ENCODE measurements around the gene FAM32A. TPM values are rescaled to one million over a fixed set of nuclear protein-coding genes. Genes with fewer than 3 reads are reported as not detected.

FAM32A gene
- total RNA-seq, 1 experiment from 2014 or later, result 141 TPM

GRCh38 chr19:16191216-16191908, 6.2 kb downstream of the FAM32A start:
- Histone ChIP-seq H3K4me2 (ENCODE audit: low read length) (0 out of 2 replicates have a peak overlapping the region, but pooled peaks have one; percentile 3), H3K4me3 (ENCODE audit: low read length) (no peak overlapping the region), H2AFZ (ENCODE audit: low read length) (no peak overlapping the region), H3K79me2 (ENCODE audit: low read length) (peaks cover 18% of the 10 kb centered on the region), H3K9me3 (ENCODE audit: low read length) (no peaks in the 10 kb centered on the region), H3K9ac (ENCODE audit: low read length) (no peak overlapping the region), H3K27ac (ENCODE audit: low read length) (peak overlapping the region; percentile 34), H3K9me2 (replicated peaks; ENCODE audit: low read length) (no peaks in the 10 kb centered on the region), H3K36me3 (ENCODE audit: low read depth, low read length) (peaks cover 37% of the 10 kb centered on the region), H3F3A (ENCODE audit: low read length, unreplicated experiment) (no peaks in the 10 kb centered on the region), H3K4me1 (ENCODE audit: insufficient read depth, low read length) (peaks cover 33% of the 10 kb centered on the region), H3K27me3 (ENCODE audit: low read length) (no peaks in the 10 kb centered on the region), H4K20me1 (ENCODE audit: low read length) (no peaks in the 10 kb centered on the region)
- peak; percentile 53 for DNase-seq
- ChIA-PET POLR2A (ENCODE audit: unreplicated experiment) (no interaction called here), CTCF (interaction anchor here (0.6 kb wide), 1 partner anchor 10 kb away, joined by 3 read pairs; no protein-coding TSS in a partner anchor)
- TF ChIP-seq, protein P1, sequence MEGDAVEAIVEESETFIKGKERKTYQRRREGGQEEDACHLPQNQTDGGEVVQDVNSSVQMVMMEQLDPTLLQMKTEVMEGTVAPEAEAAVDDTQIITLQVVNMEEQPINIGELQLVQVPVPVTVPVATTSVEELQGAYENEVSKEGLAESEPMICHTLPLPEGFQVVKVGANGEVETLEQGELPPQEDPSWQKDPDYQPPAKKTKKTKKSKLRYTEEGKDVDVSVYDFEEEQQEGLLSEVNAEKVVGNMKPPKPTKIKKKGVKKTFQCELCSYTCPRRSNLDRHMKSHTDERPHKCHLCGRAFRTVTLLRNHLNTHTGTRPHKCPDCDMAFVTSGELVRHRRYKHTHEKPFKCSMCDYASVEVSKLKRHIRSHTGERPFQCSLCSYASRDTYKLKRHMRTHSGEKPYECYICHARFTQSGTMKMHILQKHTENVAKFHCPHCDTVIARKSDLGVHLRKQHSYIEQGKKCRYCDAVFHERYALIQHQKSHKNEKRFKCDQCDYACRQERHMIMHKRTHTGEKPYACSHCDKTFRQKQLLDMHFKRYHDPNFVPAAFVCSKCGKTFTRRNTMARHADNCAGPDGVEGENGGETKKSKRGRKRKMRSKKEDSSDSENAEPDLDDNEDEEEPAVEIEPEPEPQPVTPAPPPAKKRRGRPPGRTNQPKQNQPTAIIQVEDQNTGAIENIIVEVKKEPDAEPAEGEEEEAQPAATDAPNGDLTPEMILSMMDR (conservative IDR thresholded peaks at IDR 0.05; ENCODE audit: low read depth, low read length), result peak; percentile 26; the same call in 1 of the 2 replicates
- no peak for TF ChIP-seq EZH2 (IDR thresholded peaks at IDR 0.05; ENCODE audit: low read length, unreplicated experiment)
- intact Hi-C loops (cut with micrococcal nuclease), result no loop called here
- peak; percentile 83 for ATAC-seq
- BruUV-seq (replicated peaks), result TSS peak; percentile 10

DNA sequence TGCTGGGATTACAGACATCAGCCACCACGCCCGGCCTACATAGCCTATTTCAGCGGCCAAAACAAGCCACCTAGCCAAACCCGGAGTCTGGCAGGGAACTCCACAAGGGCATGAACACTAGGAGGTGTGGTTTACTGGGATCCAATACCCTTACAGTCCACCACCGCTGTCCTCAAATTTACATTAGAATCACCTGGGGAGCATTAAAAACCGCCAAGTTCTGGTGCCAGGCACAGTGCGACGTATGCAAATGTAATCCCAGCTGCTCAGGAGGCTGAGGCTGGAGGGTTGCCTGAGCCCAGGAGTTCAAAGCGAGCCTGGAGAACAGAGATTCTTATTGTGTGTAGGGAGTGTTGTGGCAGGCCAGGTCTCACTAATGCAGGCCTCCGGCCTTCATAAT, 8.3 kb downstream of the FAM32A start:
- no TSS peak for BruUV-seq (replicated peaks)

More for the DNA sequence above, 8.3 kb downstream of the FAM32A start:
- Histone ChIP-seq H3K27me3 (ENCODE audit: low read length) (no peaks in the 10 kb centered on the region), H3K9ac (ENCODE audit: low read length) (no peak overlapping the region), H4K20me1 (ENCODE audit: low read length) (no peaks in the 10 kb centered on the region), H3K9me3 (ENCODE audit: low read length) (no peaks in the 10 kb centered on the region), H3K4me3 (ENCODE audit: low read length) (no peak overlapping the region), H3K4me1 (ENCODE audit: insufficient read depth, low read length) (peaks cover 40% of the 10 kb centered on the region), H3K27ac (ENCODE audit: low read length) (no peak overlapping the region), H3K79me2 (ENCODE audit: low read length) (peaks cover 9% of the 10 kb centered on the region), H3K36me3 (ENCODE audit: low read depth, low read length) (peaks cover 29% of the 10 kb centered on the region), H3K4me2 (ENCODE audit: low read length) (no peak overlapping the region), H3K9me2 (replicated peaks; ENCODE audit: low read length) (no peaks in the 10 kb centered on the region), H3F3A (ENCODE audit: low read length, unreplicated experiment) (no peaks in the 10 kb centered on the region), H2AFZ (ENCODE audit: low read length) (no peak overlapping the region)
- intact Hi-C loops (cut with micrococcal nuclease), result no loop called here
- ATAC-seq, result no peak
- ChIA-PET POLR2A (ENCODE audit: unreplicated experiment) (no interaction called here), CTCF (no interaction called here)
- TF ChIP-seq, protein P1 (conservative IDR thresholded peaks at IDR 0.05; ENCODE audit: low read depth, low read length), result no peak
- no peak for TF ChIP-seq EZH2 (IDR thresholded peaks at IDR 0.05; ENCODE audit: low read length, unreplicated experiment)
- no peak for TF ChIP-seq EZH2phosphoT487 (IDR thresholded peaks at IDR 0.05; ENCODE audit: borderline replicate concordance, low read length)
- DNase-seq, result no peak

Measured in PC-3 (cell line).